MM.1S (cell line): ENCODE results near the gene SLC9A4.

ENCODE experiments used
- CTCF ChIP-seq: fragments of 300-600 bp; sonication (generic); IDR thresholded peaks from 2 replicates; pipeline ENCODE4 v1.5.1; 2016; ENCODE audit warnings: antibody characterized with exemption, low read length, mixed read lengths
- EZH2 ChIP-seq: fragments of 300-600 bp; sonication (generic); optimal IDR thresholded peaks from 2 replicates; pipeline ENCODE3; 2017; ENCODE audit warnings: low read depth, mild to moderate bottlenecking, antibody characterized with exemption, low read length, mixed read lengths

GRCh38 chr2:102558463-102558862, 85.4 kb downstream of the SLC9A4 start:
- TF ChIP-seq EZH2 (no peak), CTCF (no peak)
